Neural cell (in vitro differentiated cells): ENCODE measurements around the gene NEU2. TPM values are rescaled to one million over a fixed set of nuclear protein-coding genes. Genes with fewer than 3 reads are reported as not detected.

ENCODE experiments used
- H2AFZ ChIP-seq: fragments of 200-600, 300-800 bp; sonication (generic), shearing (Covaris generic); 2 replicates; pipeline ENCODE4 v1.6.0; 2014; ENCODE audit warnings: low read depth, mild to moderate bottlenecking, antibody characterized with exemption, low read length, moderate library complexity
- H3F3A ChIP-seq: fragments of 200-600 bp; shearing (Covaris generic); 2 replicates; pipeline ENCODE4 v1.6.1; 2016; ENCODE audit warnings: mild to moderate bottlenecking, moderate library complexity, mixed read lengths, antibody characterized with exemption, low read length; ENCODE audit not compliant: insufficient read depth, poor library complexity, severe bottlenecking
- H3K27ac ChIP-seq: fragments of 200-600, 300-800 bp; sonication (generic), shearing (Covaris generic); 2 replicates; pipeline ENCODE4 v1.5.1; 2014; ENCODE audit warnings: mild to moderate bottlenecking, low read length, moderate library complexity
- H3K27me3 ChIP-seq: fragments of 300-800, 200-600 bp; sonication (generic), shearing (Covaris generic); 2 replicates; pipeline ENCODE4 v1.6.0; 2014; ENCODE audit warnings: mild to moderate bottlenecking, low read depth, low read length, moderate library complexity; ENCODE audit not compliant: insufficient read depth
- H3K36me3 ChIP-seq: fragments of 300-800, 200-600 bp; sonication (generic), shearing (Covaris generic); 2 replicates; pipeline ENCODE4 v1.5.1; 2014; ENCODE audit warnings: mild to moderate bottlenecking, antibody characterized with exemption, low read length, moderate library complexity; ENCODE audit not compliant: insufficient read depth
- H3K4me2 ChIP-seq: fragments of 300-800, 200-600 bp; sonication (generic), shearing (Covaris generic); 2 replicates; pipeline ENCODE4 v1.6.0; 2014; ENCODE audit warnings: mild to moderate bottlenecking, low read length
- H3K4me3 ChIP-seq: fragments of 300-800, 200-600 bp; sonication (generic), shearing (Covaris generic); 2 replicates; pipeline ENCODE4 v1.5.1; 2014; ENCODE audit warnings: mild to moderate bottlenecking, low read length, moderate library complexity
- H3K79me2 ChIP-seq: fragments of 200-600 bp; shearing (Covaris generic); replicated peaks from 2 replicates; pipeline ENCODE4 v1.6.0; 2014; ENCODE audit warnings: mild to moderate bottlenecking, low read length, moderate library complexity; ENCODE audit not compliant: insufficient read depth
- H3K9ac ChIP-seq: fragments of 300-800, 200-600 bp; sonication (generic), shearing (Covaris generic); 2 replicates; pipeline ENCODE4 v1.6.1; 2016; ENCODE audit warnings: mild to moderate bottlenecking, low read length, mixed read lengths
- H3K9me2 ChIP-seq: fragments of 200-600 bp; shearing (Covaris generic); 2 replicates; pipeline ENCODE4 v1.6.1; 2016; ENCODE audit warnings: mild to moderate bottlenecking, low read length, mixed read lengths; ENCODE audit not compliant: insufficient read depth
- H3K9me3 ChIP-seq: fragments of 200-600, 300-800 bp; sonication (generic), shearing (Covaris generic); 2 replicates; pipeline ENCODE4 v1.6.1; 2016; ENCODE audit warnings: mild to moderate bottlenecking, mixed run types, low read length, moderate library complexity, mixed read lengths
- H4K20me1 ChIP-seq: fragments of 200-600 bp; shearing (Covaris generic); 2 replicates; pipeline ENCODE4 v1.6.1; 2016; ENCODE audit warnings: mild to moderate bottlenecking, mixed run types; ENCODE audit not compliant: insufficient read depth
- EZH2 ChIP-seq: fragments of 200-600, 300-800 bp; shearing (Covaris generic), sonication (generic); IDR thresholded peaks from 2 replicates; pipeline ENCODE4 v1.6.1; 2014; ENCODE audit warnings: antibody characterized with exemption, low read length, borderline replicate concordance, mild to moderate bottlenecking; ENCODE audit not compliant: insufficient read depth, poor library complexity, severe bottlenecking
- POLR2AphosphoS5 ChIP-seq: IDR thresholded peaks from 2 replicates; pipeline ENCODE4 v1.6.1; 2012
- RAD21 ChIP-seq: fragments of 450-650 bp; conservative IDR thresholded peaks from 2 replicates; pipeline ENCODE4 v1.6.1; 2014; ENCODE audit warnings: antibody characterized with exemption, mild to moderate bottlenecking, moderate library complexity
- SMC3 ChIP-seq: fragments of 450-650 bp; conservative IDR thresholded peaks from 2 replicates; pipeline ENCODE4 v1.6.1; 2014; ENCODE audit warnings: antibody characterized with exemption, mild to moderate bottlenecking, moderate library complexity; ENCODE audit not compliant: poor library complexity
- polyA plus RNA-seq: library from polyadenylated mRNA; depleted of rRNA; stranded (reverse); fragments of >200 nt; gene quantifications from 2 replicates; pipeline ENCODE4 v1.2.3, GENCODE V29; 2014
- TF ChIP-seq, protein P1 (sequence below): fragments of 450-650 bp; IDR thresholded peaks from 2 replicates; pipeline ENCODE4 v1.5.1; 2014; ENCODE audit warnings: antibody characterized with exemption, mild to moderate bottlenecking, moderate library complexity; ENCODE audit not compliant: poor library complexity, severe bottlenecking

The NEU2 gene
- polyA plus RNA-seq, 1 donor from 2014 or later: not detected

DNA sequence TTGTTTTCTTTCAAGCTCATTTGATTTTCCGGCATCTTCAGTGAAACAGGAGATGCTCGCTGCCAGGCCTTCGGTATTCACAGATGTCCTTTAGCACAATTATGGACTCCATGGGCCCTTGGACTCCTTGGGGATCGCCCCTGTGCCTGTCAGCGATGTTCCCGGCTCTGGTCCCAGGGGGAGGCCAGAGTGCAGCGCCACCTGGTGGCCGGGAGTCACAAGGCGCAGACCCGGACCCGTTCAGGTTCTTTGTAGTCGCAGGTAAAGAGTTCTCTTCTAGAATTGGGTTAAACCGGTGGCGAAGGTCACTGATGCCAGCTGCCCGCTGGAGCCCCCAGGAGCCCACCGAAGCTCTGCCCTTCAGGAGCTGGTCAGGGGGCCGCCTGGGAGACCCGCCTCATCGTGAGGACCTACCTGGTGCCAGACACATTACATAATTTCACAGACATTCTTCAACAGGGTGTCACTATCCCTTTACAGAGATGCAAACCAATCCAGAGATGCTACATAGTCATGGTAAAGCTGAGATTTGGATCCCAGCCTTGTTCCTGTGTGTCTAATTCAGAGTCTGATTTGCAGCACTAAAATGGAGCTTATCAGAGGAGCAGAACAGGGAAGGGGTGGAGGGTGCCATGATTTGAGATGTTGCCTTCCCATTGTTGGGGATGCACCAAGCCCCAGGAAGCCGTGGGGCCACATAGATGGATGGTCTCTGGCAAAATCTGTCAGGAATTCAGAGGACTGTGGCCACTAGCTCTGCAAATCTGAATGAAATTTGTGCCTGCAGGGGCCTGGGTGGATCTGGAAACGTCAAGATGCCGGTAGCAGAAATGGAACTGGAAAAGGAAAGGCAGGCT is 21.7 kb downstream of the NEU2 start:
- Histone ChIP-seq H3K79me2 (no peaks in the 10 kb centered on the region), H3K9ac (no peak overlapping the region), H3F3A (no peaks in the 10 kb centered on the region), H3K9me2 (no peaks in the 10 kb centered on the region), H3K27me3 (peaks cover 4% of the 10 kb centered on the region), H4K20me1 (no peaks in the 10 kb centered on the region), H3K4me2 (no peak overlapping the region), H3K36me3 (no peaks in the 10 kb centered on the region), H3K9me3 (no peaks in the 10 kb centered on the region), H2AFZ (no peak overlapping the region), H3K27ac (no peak overlapping the region), H3K4me3 (no peak overlapping the region)
- peak; percentile 28 for TF ChIP-seq SMC3
- TF ChIP-seq, protein P1, sequence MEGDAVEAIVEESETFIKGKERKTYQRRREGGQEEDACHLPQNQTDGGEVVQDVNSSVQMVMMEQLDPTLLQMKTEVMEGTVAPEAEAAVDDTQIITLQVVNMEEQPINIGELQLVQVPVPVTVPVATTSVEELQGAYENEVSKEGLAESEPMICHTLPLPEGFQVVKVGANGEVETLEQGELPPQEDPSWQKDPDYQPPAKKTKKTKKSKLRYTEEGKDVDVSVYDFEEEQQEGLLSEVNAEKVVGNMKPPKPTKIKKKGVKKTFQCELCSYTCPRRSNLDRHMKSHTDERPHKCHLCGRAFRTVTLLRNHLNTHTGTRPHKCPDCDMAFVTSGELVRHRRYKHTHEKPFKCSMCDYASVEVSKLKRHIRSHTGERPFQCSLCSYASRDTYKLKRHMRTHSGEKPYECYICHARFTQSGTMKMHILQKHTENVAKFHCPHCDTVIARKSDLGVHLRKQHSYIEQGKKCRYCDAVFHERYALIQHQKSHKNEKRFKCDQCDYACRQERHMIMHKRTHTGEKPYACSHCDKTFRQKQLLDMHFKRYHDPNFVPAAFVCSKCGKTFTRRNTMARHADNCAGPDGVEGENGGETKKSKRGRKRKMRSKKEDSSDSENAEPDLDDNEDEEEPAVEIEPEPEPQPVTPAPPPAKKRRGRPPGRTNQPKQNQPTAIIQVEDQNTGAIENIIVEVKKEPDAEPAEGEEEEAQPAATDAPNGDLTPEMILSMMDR: peak; percentile 48
- no peak for TF ChIP-seq POLR2AphosphoS5

DNA sequence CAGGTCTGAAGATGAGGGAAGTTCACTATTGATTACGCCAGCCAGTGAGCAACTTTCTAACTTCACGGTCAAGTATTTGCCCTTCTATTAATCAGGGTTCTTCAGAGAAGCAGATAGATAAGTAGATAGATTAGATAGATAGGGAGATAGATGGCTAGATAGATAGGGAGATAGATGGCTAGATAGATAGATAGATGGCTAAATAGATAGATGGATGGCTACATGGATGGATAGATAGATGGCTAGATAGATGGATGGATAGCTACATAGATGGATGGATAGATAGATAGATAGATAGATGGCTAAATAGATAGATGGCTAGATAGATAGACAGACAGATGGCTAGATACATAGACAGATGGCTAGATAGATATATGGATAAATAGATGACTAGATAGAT is 22.9 kb downstream of the NEU2 start:
- Histone ChIP-seq H3K27me3 (peaks cover 4% of the 10 kb centered on the region), H3F3A (no peaks in the 10 kb centered on the region), H3K4me3 (no peak overlapping the region), H3K36me3 (no peaks in the 10 kb centered on the region), H3K4me2 (no peak overlapping the region), H3K79me2 (no peaks in the 10 kb centered on the region), H4K20me1 (no peaks in the 10 kb centered on the region), H3K9ac (no peak overlapping the region), H3K9me2 (no peaks in the 10 kb centered on the region), H3K9me3 (no peaks in the 10 kb centered on the region), H3K27ac (no peak overlapping the region), H2AFZ (no peak overlapping the region)
- no peak for TF ChIP-seq EZH2
- no peak for TF ChIP-seq POLR2AphosphoS5

DNA sequence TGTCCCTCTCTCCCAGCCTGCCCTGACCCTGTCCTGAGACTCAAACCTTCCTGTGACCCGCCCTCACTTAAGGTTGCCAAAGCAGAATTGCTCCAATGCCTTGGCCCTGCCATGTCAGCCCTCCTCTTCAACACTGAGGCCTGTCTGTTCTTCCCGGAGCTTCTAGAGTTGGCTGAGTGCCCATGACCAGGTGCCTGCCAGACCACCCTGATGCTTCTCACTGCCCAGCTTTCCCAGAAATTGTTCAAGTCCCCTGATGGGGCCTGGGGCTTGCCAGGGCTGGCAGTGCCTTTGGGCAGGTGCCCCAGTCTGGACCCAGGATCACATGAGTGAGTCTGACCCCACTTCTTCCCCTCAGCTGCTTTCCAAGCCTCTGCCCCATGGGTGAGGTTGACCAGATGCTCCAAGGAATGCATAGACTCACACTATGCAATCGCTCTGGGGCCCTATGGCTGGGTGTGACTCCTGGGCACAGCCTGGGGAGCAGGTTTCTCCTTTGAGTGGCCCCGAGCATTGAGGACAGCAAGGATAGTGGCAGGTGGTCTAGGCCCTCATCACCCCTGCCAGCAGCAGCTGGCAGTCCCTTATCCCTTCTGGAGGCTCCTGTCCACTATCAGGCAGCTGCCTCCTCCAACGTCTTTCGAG is 24.6 kb downstream of the NEU2 start:
- H3K36me3 ChIP-seq: no peaks in the 10 kb centered on the region
- no peak for TF ChIP-seq EZH2
- TF ChIP-seq RAD21: no peak
- H3K9me3 ChIP-seq: no peaks in the 10 kb centered on the region
- no peak overlapping the region for H3K27ac ChIP-seq
- peaks cover 4% of the 10 kb centered on the region for H3K27me3 ChIP-seq
- no peak overlapping the region for H3K4me3 ChIP-seq
- no peaks in the 10 kb centered on the region for H3F3A ChIP-seq
- no peaks in the 10 kb centered on the region for H3K79me2 ChIP-seq
- no peak overlapping the region for H2AFZ ChIP-seq
- H4K20me1 ChIP-seq: no peaks in the 10 kb centered on the region
- no peak overlapping the region for H3K9ac ChIP-seq
- H3K4me2 ChIP-seq: no peak overlapping the region
- H3K9me2 ChIP-seq: no peaks in the 10 kb centered on the region
